Caco-2 (cell line): ENCODE measurements around the gene SH3D19. TPM values are rescaled to one million over a fixed set of nuclear protein-coding genes. Genes with fewer than 3 reads are reported as not detected.
A peak's percentile ranks its signal among the peaks of the same experiment; 100 is the strongest.
"Not testable (repeated sequence)": the region's sequence is repeated elsewhere in the genome, so short reads cannot be mapped to it uniquely, and the experiment has no call there.

Source experiments
- BruUV-seq: library from RNA; stranded (reverse); fragments of 400-500 nt; replicated peaks from 2 replicates; lab custom pipeline; 2021; lab: Mats Ljungman, UMichigan
- CTCF ChIA-PET: fragments of 300-600 bp; sonication (Branson Sonifier 250); formaldehyde crosslinking; loops from one replicate; lab custom pipeline; 2022; ENCODE audit warnings: antibody characterized with exemption; lab: Charles Lee
- POLR2A ChIA-PET: fragments of 300-600 bp; sonication (Branson Sonifier 250); formaldehyde crosslinking; loops from one replicate; lab custom pipeline; 2022; ENCODE audit warnings: antibody characterized with exemption; lab: Charles Lee
- DNase-seq, 2 experiments: peaks; one replicate each; pipeline versions ENCODE4 v3.0.0 to v3.0.0-alpha.2; 2020 to 2022
- H3K27me3 ChIP-seq: replicated peaks from 2 replicates; pipeline ENCODE4 v1.6.0; 2011; ENCODE audit warnings: low read length; ENCODE audit not compliant: control insufficient read depth, insufficient read depth
- H3K36me3 ChIP-seq: 2 replicates; pipeline ENCODE4 v1.5.1; 2011; ENCODE audit warnings: low read length; ENCODE audit not compliant: control insufficient read depth, insufficient read depth
- H3K4me1 ChIP-seq: fragments of 250-450 bp; sonication (Bioruptor Pico); 2 replicates; pipeline ENCODE4 v1.5.1; 2020; ENCODE audit warnings: mild to moderate bottlenecking
- H3K4me3 ChIP-seq: 2 replicates; pipeline ENCODE4 v1.5.1; 2011; ENCODE audit warnings: low read depth, mild to moderate bottlenecking, control low read depth, low read length
- H3K9me3 ChIP-seq: fragments of 250-450 bp; sonication (Bioruptor Pico); 2 replicates; pipeline ENCODE4 v1.5.1; 2020; ENCODE audit warnings: mild to moderate bottlenecking, moderate library complexity
- H3K27ac Mint-ChIP-seq: one replicate; pipeline ENCODE4 v1.8.0; 2022; ENCODE audit warnings: mixed read lengths; ENCODE audit not compliant: unreplicated experiment
- H3K27me3 Mint-ChIP-seq: one replicate; pipeline ENCODE4 v1.8.0; 2022; ENCODE audit warnings: mixed read lengths; ENCODE audit not compliant: insufficient read depth, unreplicated experiment
- H3K36me3 Mint-ChIP-seq: one replicate; pipeline ENCODE4 v1.8.0; 2022; ENCODE audit warnings: mild to moderate bottlenecking, mixed read lengths; ENCODE audit not compliant: insufficient read depth, unreplicated experiment
- H3K4me1 Mint-ChIP-seq: one replicate; pipeline ENCODE4 v1.8.0; 2022; ENCODE audit warnings: low read depth, mixed read lengths; ENCODE audit not compliant: unreplicated experiment
- H3K4me3 Mint-ChIP-seq: one replicate; pipeline ENCODE4 v1.8.0; 2022; ENCODE audit warnings: mild to moderate bottlenecking, moderate library complexity, mixed read lengths; ENCODE audit not compliant: unreplicated experiment
- H3K9me3 Mint-ChIP-seq: one replicate; pipeline ENCODE4 v1.8.0; 2022; ENCODE audit warnings: mixed read lengths; ENCODE audit not compliant: unreplicated experiment
- CTCF ChIP-seq, 2 experiments: fragments of 200-600 bp in 1 of 2; IDR thresholded peaks; 1 replicate in 1 of 2; 2 replicates in 1 of 2; pipeline versions ENCODE4 v1.5.1 to v1.8.0; 2011 to 2022; ENCODE audit warnings: antibody characterized with exemption in 1 of 2, control low read depth in 1 of 2, inconsistent platforms in 1 of 2, low read depth in 1 of 2, low read length in 1 of 2, mild to moderate bottlenecking in 1 of 2, moderate library complexity in 1 of 2; ENCODE audit not compliant: insufficient read depth in 1 of 2, severe bottlenecking in 1 of 2, unreplicated experiment in 1 of 2
- intact Hi-C: fragments of 100-400 bp; cut with micrococcal nuclease; formaldehyde crosslinking; loops from one replicate; pipeline ENCODE4 v1.10.0; 2022; ENCODE audit not compliant: unreplicated experiment
- total RNA-seq: library from RNA; stranded (reverse); gene quantifications from 2 replicates; pipeline ENCODE4 v1.2.3, GENCODE V29; 2022

The SH3D19 gene
- total RNA-seq, 1 experiment from 2014 or later = 57.8 TPM

GRCh38 chr4:151284534-151285245, 40.7 kb downstream of the SH3D19 start:
- POLR2A ChIA-PET = no interaction called here
- H3K9me3 ChIP-seq = no peaks in the 10 kb centered on the region
- Mint-ChIP-seq H3K36me3 (peaks cover 8% of the 10 kb centered on the region), H3K9me3 (no peaks in the 10 kb centered on the region), H3K4me1 (peaks cover 14% of the 10 kb centered on the region), H3K27ac (no peak overlapping the region), H3K27me3 (no peaks in the 10 kb centered on the region), H3K4me3 (no peak overlapping the region)
- no peak for DNase-seq
- no peaks in the 10 kb centered on the region for H3K36me3 ChIP-seq
- no peaks in the 10 kb centered on the region for H3K27me3 ChIP-seq
- H3K4me1 ChIP-seq = peaks cover 9% of the 10 kb centered on the region
- no TSS peak for BruUV-seq
- H3K4me3 ChIP-seq = no peak overlapping the region
- intact Hi-C loops = no loop called here
- no peak for TF ChIP-seq CTCF (IDR thresholded peaks at IDR 0.05; ENCODE audit: insufficient read depth in 1 of 2, low read depth in 1 of 2, low read length in 1 of 2, severe bottlenecking in 1 of 2, unreplicated experiment in 1 of 2)
- CTCF ChIA-PET = no interaction called here

- H3K4me1 Mint-ChIP-seq = peaks cover 33% of the 10 kb centered on the region
- BruUV-seq = no TSS peak
- H3K27me3 Mint-ChIP-seq = no peaks in the 10 kb centered on the region
- Histone ChIP-seq H3K27me3 (no peaks in the 10 kb centered on the region), H3K4me3 (no peak within 1 kb of the TSS), H3K36me3 (no peaks in the 10 kb centered on the region), H3K9me3 (no peaks in the 10 kb centered on the region), H3K4me1 (peaks cover 9% of the 10 kb centered on the region)
- intact Hi-C loops = loop anchor here (1.0 to 10.0 kb wide), 4 partner anchors 48 to 335 kb away; partner anchors contain the start of gene SH3D19
- ChIA-PET CTCF (interaction anchor here (0.6 to 1.9 kb wide), 8 partner anchors 10 to 132 kb away, joined by 3 to 9 read pairs (median 4); partner anchors contain the start of genes FHIP1A and SH3D19), POLR2A (no interaction called here)
- peak; percentile 75 to 80 for TF ChIP-seq CTCF (IDR thresholded peaks at IDR 0.05; ENCODE audit: insufficient read depth in 1 of 2, low read depth in 1 of 2, low read length in 1 of 2, severe bottlenecking in 1 of 2, unreplicated experiment in 1 of 2)
- H3K9me3 Mint-ChIP-seq = no peaks in the 10 kb centered on the region
- peak; percentile 74 to 85 for DNase-seq
- peak within 1 kb of the TSS; percentile 49 for H3K27ac Mint-ChIP-seq
- H3K36me3 Mint-ChIP-seq = peaks cover 14% of the 10 kb centered on the region
- no peak within 1 kb of the TSS for H3K4me3 Mint-ChIP-seq
Observed at GRCh38 chr4:151276787-151277562, 48.4 kb downstream of the SH3D19 start, which contains the start of gene PRSS48. Gene PRSS48, plus strand, starts transcription at chr4:151277161. Its CDS starts 12 bp downstream, at chr4:151277173.

GRCh38 chr4:151268905-151269304, 56.5 kb downstream of the SH3D19 start:
- H3K27ac Mint-ChIP-seq, H3K4me3 ChIP-seq, H3K36me3 ChIP-seq, H3K27me3 ChIP-seq, CTCF ChIA-PET, H3K36me3 Mint-ChIP-seq, H3K9me3 Mint-ChIP-seq, H3K9me3 ChIP-seq, DNase-seq, BruUV-seq, POLR2A ChIA-PET, intact Hi-C loops, H3K27me3 Mint-ChIP-seq, H3K4me3 Mint-ChIP-seq: not testable (repeated sequence)
- H3K4me1 ChIP-seq = peaks cover 12% of the 10 kb centered on the region
- peaks cover 10% of the 10 kb centered on the region for H3K4me1 Mint-ChIP-seq
